GM12892 (cell line): ENCODE data around the gene STAG1.
"Not testable (repeated sequence)": the region's sequence is repeated elsewhere in the genome, so short reads cannot be mapped to it uniquely, and the experiment has no call there.

Experiments used
- DNase-seq: peaks from one replicate; pipeline ENCODE4 v3.0.0; 2011; ENCODE audit not compliant: insufficient read length
- FAIRE-seq: peaks from 2 replicates; lab custom pipeline; 2011; peaks lifted over from hg19 to GRCh38; lab: Jason Lieb, UNC
- POLR2A ChIP-seq: IDR thresholded peaks from 2 replicates; pipeline ENCODE4 v1.6.1; 2011; ENCODE audit warnings: low read depth, low read length, control low read depth
- POLR2AphosphoS5 ChIP-seq: IDR thresholded peaks from 2 replicates; pipeline ENCODE4 v1.6.1; 2011; ENCODE audit warnings: low read depth, low read length, control low read depth
- TAF1 ChIP-seq: IDR thresholded peaks from 2 replicates; pipeline ENCODE4 v1.6.1; 2011; ENCODE audit warnings: low read depth, mild to moderate bottlenecking, control low read depth, low read length, borderline replicate concordance

The STAG1 gene

GRCh38 chr3:136546720-136547119 lies 205.5 kb downstream of the STAG1 start:
- FAIRE-seq = no peak

DNA sequence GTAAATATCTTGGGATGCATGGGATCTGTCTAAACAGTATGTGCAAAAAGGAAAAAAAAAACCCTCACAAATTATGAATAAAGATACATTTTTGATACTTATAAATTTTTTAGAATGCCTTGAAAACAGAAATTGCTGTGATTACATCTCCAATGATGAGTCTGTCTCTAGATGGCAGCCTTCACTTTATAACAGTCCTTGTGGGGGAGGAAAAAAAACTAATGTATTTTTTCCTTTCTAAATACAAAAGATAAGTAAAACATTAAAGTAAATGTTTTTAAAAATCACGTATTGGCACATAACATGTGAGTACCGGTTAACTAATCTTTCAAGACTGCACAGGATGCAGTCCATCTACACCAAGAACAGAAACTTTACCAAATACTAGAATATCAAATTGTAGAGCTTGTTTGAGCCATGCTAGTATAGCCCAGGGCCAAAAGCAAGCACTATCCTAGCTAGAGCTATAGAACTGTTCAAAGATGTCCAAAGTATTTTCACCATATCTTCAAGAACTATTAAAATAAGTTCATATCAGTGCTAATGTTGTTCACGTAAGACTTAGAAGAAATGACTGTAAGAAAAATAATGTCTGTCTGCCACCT lies 206.4 kb downstream of the STAG1 start:
- DNase-seq (no peak), FAIRE-seq (no peak)
- no peak for TF ChIP-seq POLR2AphosphoS5
- no peak for TF ChIP-seq TAF1
- TF ChIP-seq POLR2A = no peak

More at GRCh38 chr3:136546720-136547119, 205.5 kb downstream of the STAG1 start:
- no peak for TF ChIP-seq TAF1
- TF ChIP-seq POLR2A = no peak
- no peak for TF ChIP-seq POLR2AphosphoS5
- DNase-seq = no peak

DNA sequence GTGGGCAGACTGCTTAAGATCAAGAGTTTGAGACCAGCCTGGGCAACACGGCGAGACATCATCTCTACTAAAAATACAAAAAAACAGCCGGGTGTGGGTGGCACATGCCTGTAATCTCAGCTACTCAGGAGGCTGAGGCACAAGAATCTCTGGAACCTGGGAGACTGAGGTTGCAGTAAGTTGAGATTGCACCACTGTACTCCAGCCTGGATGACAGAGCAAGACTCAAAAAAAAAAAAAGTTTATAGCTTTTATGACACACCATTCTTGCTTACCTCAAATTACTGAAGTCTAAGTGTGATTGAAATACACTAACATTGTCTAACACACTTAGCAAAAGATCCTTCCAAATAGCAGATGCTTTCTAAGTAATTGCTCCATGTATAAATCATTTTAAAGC lies 207.6 kb downstream of the STAG1 start:
- TF ChIP-seq POLR2A = no peak
- FAIRE-seq = no peak
- no peak for DNase-seq

DNA sequence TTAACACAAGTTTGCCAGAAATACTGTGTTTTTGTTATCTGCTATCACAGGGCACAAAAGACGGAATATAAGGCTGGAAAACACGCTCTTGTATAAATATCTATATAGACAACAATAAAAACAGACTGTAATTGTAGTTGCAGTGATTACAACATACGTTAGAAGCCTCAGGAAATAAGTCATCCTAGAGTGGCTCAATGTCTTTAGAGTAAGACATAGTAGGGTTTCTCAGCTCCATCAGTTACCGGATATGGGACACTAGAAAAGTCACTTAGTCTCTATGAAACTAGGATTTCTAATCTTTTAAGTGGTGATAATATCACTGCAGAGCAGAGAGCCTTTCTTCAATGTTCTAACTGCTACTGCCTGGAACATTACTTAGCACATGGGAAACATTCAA lies 208.8 kb downstream of the STAG1 start:
- no peak for FAIRE-seq
- TF ChIP-seq TAF1 (no peak), POLR2A (no peak), POLR2AphosphoS5 (no peak)
- DNase-seq = no peak

- no peak for FAIRE-seq
These were observed 216.3 kb downstream of the STAG1 start for GRCh38 chr3:136535906-136536305.

DNA sequence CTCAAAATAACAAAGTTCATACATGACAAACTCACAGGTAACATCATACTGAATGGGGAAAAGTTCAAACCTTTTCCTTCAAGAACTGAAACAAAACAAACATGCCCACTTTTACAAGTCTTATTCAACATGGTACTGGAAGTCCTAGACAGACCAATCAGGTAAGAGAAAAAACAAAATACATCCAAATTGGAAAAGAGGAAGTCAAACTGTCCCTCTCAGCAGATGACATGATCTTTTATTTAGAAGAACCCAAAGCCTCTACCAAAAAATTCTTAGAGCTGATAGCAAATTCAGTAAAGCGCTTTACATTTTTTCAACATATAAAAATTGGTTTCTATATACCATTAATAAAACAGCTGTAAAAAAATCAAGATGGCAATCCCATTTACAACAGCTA lies 219.4 kb downstream of the STAG1 start:
- TF ChIP-seq TAF1 = no peak
- TF ChIP-seq POLR2A = no peak
- no peak for TF ChIP-seq POLR2AphosphoS5
- no peak for DNase-seq
- peak; percentile 27 for FAIRE-seq

More at GRCh38 chr3:136535906-136536305, 216.3 kb downstream of the STAG1 start:
- no peak for DNase-seq
- TF ChIP-seq POLR2A (no peak), TAF1 (no peak), POLR2AphosphoS5 (no peak)

DNA sequence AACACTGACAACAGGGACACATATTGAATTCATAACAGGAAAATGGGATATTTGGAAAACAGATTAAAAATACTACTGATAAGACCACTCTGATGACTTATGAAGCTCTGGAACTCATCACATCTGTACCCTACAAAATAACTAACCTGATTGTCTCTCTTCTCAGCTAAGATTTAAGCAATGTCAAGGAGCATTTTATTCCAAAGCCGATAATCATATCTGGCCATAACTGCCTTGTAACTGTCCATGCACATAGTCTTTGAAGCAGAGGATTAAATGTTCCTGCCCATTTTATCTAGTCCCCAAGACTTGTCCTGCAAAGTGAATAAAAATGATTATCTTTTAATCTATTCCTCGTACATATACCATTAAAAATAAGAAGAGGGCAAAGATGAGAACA lies 234.1 kb downstream of the STAG1 start:
- no peak for FAIRE-seq
- DNase-seq = no peak
- no peak for TF ChIP-seq POLR2A
- no peak for TF ChIP-seq TAF1
- TF ChIP-seq POLR2AphosphoS5 = no peak

DNA sequence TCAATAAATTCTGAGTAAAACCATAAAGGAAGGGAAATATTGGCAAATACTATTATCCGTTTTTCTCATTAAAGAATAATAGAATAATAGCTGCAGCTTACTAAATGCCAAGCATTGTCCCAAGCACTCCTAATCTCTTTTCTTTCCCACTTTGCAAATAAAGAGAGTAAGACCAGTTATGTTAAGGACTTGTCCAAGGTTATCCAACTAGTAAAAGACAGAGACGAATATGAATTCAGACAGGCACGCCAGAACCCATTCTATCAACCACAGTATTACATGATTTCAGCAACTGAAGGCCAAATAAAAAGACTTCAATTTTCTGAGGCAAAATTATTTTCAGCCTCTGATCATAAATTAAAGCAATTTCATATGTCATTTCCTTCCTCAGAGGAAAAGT lies 235.5 kb downstream of the STAG1 start:
- no peak for DNase-seq
- TF ChIP-seq TAF1 (no peak), POLR2AphosphoS5 (no peak), POLR2A (no peak)
- FAIRE-seq = no peak

DNA sequence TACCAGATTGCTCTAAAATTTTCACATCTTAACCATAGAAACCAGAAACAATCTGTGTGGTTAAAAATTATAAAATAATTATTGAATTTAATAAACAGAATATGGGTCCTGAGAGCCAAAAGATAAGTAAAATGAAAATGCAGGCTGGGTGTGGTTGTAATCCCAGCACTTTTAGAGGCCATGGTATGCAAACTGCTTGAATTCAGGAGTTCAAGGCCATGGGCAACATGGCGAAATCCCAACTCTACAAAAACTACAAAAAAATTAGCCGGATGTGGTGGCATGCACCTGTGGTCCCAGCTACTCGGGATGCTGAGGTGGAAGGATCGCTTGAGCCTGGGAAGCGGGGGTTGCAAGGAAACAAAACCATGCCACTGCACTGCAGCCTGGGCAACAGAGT lies 236.1 kb downstream of the STAG1 start:
- DNase-seq = no peak
- no peak for FAIRE-seq
- no peak for TF ChIP-seq TAF1
- no peak for TF ChIP-seq POLR2A
- no peak for TF ChIP-seq POLR2AphosphoS5

DNA sequence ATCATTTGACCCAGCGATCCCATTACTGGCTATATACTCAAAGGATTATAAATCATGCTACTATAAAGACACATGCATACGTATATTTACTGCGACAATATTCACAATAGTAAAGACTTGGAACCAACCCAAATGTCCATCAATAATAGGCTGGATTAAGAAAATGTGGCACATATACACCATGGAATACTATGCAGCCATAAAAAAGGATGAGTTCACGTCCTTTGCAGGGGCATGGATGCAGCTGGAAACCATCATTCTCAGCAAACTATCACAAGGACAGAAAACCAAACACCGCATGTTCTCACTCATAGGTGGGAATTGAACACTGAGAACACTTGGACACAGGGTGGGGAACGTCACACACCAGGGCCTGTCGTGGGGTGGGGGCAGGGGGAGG lies 237.6 kb downstream of the STAG1 start:
- FAIRE-seq, DNase-seq: not testable (repeated sequence)

DNA sequence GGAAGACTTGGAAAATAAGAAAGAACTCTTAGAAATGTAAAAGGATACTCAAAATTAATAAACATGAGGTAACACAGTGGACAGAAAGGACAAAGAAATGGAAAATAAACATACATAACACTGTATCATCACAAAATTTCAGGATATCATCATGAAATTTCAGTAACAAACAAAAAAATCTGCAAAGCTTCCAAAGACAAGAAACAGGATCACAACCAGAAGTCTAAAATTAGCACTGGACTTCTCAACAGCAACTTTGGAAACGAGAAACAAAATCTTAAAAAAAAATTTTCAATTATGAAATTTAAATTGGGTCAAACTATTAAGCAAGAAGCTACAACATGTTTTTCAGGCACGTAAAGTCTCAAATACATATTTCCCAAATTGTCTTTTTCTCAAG lies 238.8 kb downstream of the STAG1 start:
- no peak for DNase-seq
- TF ChIP-seq POLR2AphosphoS5 = no peak
- no peak for TF ChIP-seq POLR2A
- no peak for TF ChIP-seq TAF1
- no peak for FAIRE-seq

- DNase-seq (no peak), FAIRE-seq (no peak)
- no peak for TF ChIP-seq POLR2A
- no peak for TF ChIP-seq TAF1
- TF ChIP-seq POLR2AphosphoS5 = no peak
These were observed 239.8 kb downstream of the STAG1 start for GRCh38 chr3:136512381-136512780.

GRCh38 chr3:136505676-136506075 lies 246.5 kb downstream of the STAG1 start:
- peak; percentile 77 for FAIRE-seq

More at GRCh38 chr3:136505676-136506075, 246.5 kb downstream of the STAG1 start:
- DNase-seq = no peak
- TF ChIP-seq POLR2A (no peak), TAF1 (no peak), POLR2AphosphoS5 (no peak)
